HepG2 (cell line): Measurements from ENCODE around the gene VARS1. TPM values are rescaled to one million over a fixed set of nuclear protein-coding genes. Genes with fewer than 3 reads are reported as not detected.
A peak's percentile ranks its signal among the peaks of the same experiment; 100 is the strongest.

ENCODE experiments used
- IRF2 ChIP-seq: IDR thresholded peaks from 2 replicates; pipeline ENCODE4 v1.6.1; 2018; ENCODE audit warnings: missing genetic modification reagents, missing compliant biosample characterization
- ISL2 ChIP-seq: sonication (generic); formaldehyde crosslinking; IDR thresholded peaks from 2 replicates; pipeline ENCODE4 v1.5.0; 2020; ENCODE audit warnings: missing genetic modification reagents
- KDM2A ChIP-seq: sonication (generic); formaldehyde crosslinking; IDR thresholded peaks from 2 replicates; pipeline ENCODE4 v1.4.0; 2020; ENCODE audit warnings: low read depth, missing genetic modification reagents, borderline replicate concordance
- MTA1 ChIP-seq: sonication (generic); formaldehyde crosslinking; IDR thresholded peaks from 2 replicates; pipeline ENCODE4 v1.4.0; 2020; ENCODE audit warnings: missing genetic modification reagents, mild to moderate bottlenecking, borderline replicate concordance
- MXD4 ChIP-seq: IDR thresholded peaks from 2 replicates; pipeline ENCODE4 v1.6.1; 2016; ENCODE audit warnings: mild to moderate bottlenecking, missing biosample characterization, missing genetic modification reagents
- NR1H2 ChIP-seq: sonication (generic); formaldehyde crosslinking; IDR thresholded peaks from 2 replicates; pipeline ENCODE4 v1.8.1; 2022; ENCODE audit warnings: low read depth, missing genetic modification reagents, borderline replicate concordance
- POLR2G ChIP-seq: fragments of 200-400 bp; formaldehyde crosslinking; IDR thresholded peaks from 2 replicates; pipeline ENCODE4 v1.6.1; 2018; ENCODE audit warnings: mild to moderate bottlenecking, low read depth, low read length, moderate library complexity
- PTBP1 ChIP-seq: fragments of 200-400 bp; formaldehyde crosslinking; IDR thresholded peaks from 2 replicates; pipeline ENCODE4 v1.6.1; 2018; ENCODE audit warnings: low read length, low read depth; ENCODE audit not compliant: poor library complexity, severe bottlenecking
- SALL1 ChIP-seq: sonication (generic); formaldehyde crosslinking; IDR thresholded peaks from 2 replicates; pipeline ENCODE4 v1.8.0; 2022; ENCODE audit warnings: mild to moderate bottlenecking, missing genetic modification reagents
- SAP130 ChIP-seq: IDR thresholded peaks from 2 replicates; pipeline ENCODE4 v1.6.1; 2016; ENCODE audit warnings: low read depth
- SMAD3 ChIP-seq: sonication (generic); formaldehyde crosslinking; IDR thresholded peaks from 2 replicates; pipeline ENCODE4 v1.4.0; 2020; ENCODE audit warnings: missing genetic modification reagents
- SPEN ChIP-seq: sonication (generic); formaldehyde crosslinking; IDR thresholded peaks from 2 replicates; pipeline ENCODE4 v1.5.1; 2020; ENCODE audit warnings: low read depth, mild to moderate bottlenecking, missing genetic modification reagents
- TSC22D2 ChIP-seq: sonication (generic); formaldehyde crosslinking; IDR thresholded peaks from 2 replicates; pipeline ENCODE4 v1.5.1; 2020; ENCODE audit warnings: missing genetic modification reagents, mild to moderate bottlenecking, borderline replicate concordance
- ZBTB7B ChIP-seq: sonication (generic); formaldehyde crosslinking; IDR thresholded peaks from 2 replicates; pipeline ENCODE4 v1.4.0; 2020; ENCODE audit warnings: missing genetic modification reagents
- ZNF577 ChIP-seq: sonication (generic); formaldehyde crosslinking; IDR thresholded peaks from 2 replicates; pipeline ENCODE4 v1.4.0; 2020; ENCODE audit warnings: mild to moderate bottlenecking, low read depth, missing genetic modification reagents, borderline replicate concordance
- ZNF788 ChIP-seq: sonication (generic); formaldehyde crosslinking; IDR thresholded peaks from 2 replicates; pipeline ENCODE4 v1.5.0; 2020; ENCODE audit warnings: mild to moderate bottlenecking, missing genetic modification reagents, borderline replicate concordance
- polyA plus RNA-seq, 8 experiments: library from polyadenylated mRNA; depleted of rRNA in 3 of 8; stranded (reverse) in 7 of 8; unstranded in 1 of 8; fragments of >200 nt; fragmentation: Illumina TruSeq in 4 of 8; extraction: Trizol in 4 of 8; gene quantifications; 2 replicates each; pipeline versions ENCODE4 v1.2.1 to v1.2.3, GENCODE V29; 2011 to 2016; ENCODE audit warnings: low read depth in 4 of 8, missing spikeins in 1 of 8, mixed read lengths in 1 of 8; ENCODE audit not compliant: insufficient read depth in 1 of 8
- total RNA-seq, 5 experiments: library from RNA; depleted of rRNA; stranded (reverse); fragments of >200 nt; fragmentation: Illumina TruSeq; extraction: Trizol; gene quantifications; 2 replicates each; pipeline ENCODE4 v1.2.3, GENCODE V29; 2016; ENCODE audit warnings: low read depth in 1 of 5
- TF ChIP-seq, protein P1 (sequence below): IDR thresholded peaks from 2 replicates; pipeline ENCODE4 v1.4.0; 2020; ENCODE audit warnings: mild to moderate bottlenecking, missing genetic modification reagents
- TF ChIP-seq, protein P2 (sequence below): sonication (generic); formaldehyde crosslinking; IDR thresholded peaks from 2 replicates; pipeline ENCODE4 v1.9.0; 2021; ENCODE audit warnings: missing genetic modification reagents, borderline replicate concordance
- TF ChIP-seq, protein P3 (sequence below): sonication (generic); formaldehyde crosslinking; IDR thresholded peaks from 2 replicates; pipeline ENCODE4 v1.4.0; 2020; ENCODE audit warnings: low read depth, mild to moderate bottlenecking, missing genetic modification reagents
- TF ChIP-seq, protein P4 (sequence below): sonication (generic); formaldehyde crosslinking; IDR thresholded peaks from 2 replicates; pipeline ENCODE4 v1.4.0; 2020; ENCODE audit warnings: missing genetic modification reagents

The VARS1 gene
- total and polyA plus RNA-seq, 2 of the 13 experiments (the other 11 are each of a cell fraction or from before 2014, with no cell fraction given), result 14.7 to 56.1 TPM

DNA sequence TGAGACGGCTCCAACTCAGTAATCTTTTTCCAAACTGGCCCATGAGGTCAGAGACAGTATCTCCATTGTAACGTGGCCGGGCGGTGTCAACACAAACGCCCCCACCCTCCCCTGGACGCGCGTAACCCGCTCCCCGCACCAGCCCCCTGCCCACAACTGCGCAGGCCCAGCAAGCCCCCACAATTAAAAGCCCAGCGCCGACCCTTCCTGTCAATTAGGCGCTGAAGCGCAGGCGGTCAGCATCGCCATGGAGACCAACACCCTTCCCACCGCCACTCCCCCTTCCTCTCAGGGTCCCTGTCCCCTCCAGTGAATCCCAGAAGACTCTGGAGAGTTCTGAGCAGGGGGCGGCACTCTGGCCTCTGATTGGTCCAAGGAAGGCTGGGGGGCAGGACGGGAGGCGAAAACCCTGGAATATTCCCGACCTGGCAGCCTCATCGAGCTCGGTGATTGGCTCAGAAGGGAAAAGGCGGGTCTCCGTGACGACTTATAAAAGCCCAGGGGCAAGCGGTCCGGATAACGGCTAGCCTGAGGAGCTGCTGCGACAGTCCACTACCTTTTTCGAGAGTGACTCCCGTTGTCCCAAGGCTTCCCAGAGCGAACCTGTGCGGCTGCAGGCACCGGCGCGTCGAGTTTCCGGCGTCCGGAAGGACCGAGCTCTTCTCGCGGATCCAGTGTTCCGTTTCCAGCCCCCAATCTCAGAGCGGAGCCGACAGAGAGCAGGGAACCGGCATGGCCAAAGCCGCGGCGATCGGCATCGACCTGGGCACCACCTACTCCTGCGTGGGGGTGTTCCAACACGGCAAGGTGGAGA is 19.7 kb upstream of the VARS1 start, which contains the start of the genes HSPA1A and HSPA1L (continued):
- TF ChIP-seq, protein P1, sequence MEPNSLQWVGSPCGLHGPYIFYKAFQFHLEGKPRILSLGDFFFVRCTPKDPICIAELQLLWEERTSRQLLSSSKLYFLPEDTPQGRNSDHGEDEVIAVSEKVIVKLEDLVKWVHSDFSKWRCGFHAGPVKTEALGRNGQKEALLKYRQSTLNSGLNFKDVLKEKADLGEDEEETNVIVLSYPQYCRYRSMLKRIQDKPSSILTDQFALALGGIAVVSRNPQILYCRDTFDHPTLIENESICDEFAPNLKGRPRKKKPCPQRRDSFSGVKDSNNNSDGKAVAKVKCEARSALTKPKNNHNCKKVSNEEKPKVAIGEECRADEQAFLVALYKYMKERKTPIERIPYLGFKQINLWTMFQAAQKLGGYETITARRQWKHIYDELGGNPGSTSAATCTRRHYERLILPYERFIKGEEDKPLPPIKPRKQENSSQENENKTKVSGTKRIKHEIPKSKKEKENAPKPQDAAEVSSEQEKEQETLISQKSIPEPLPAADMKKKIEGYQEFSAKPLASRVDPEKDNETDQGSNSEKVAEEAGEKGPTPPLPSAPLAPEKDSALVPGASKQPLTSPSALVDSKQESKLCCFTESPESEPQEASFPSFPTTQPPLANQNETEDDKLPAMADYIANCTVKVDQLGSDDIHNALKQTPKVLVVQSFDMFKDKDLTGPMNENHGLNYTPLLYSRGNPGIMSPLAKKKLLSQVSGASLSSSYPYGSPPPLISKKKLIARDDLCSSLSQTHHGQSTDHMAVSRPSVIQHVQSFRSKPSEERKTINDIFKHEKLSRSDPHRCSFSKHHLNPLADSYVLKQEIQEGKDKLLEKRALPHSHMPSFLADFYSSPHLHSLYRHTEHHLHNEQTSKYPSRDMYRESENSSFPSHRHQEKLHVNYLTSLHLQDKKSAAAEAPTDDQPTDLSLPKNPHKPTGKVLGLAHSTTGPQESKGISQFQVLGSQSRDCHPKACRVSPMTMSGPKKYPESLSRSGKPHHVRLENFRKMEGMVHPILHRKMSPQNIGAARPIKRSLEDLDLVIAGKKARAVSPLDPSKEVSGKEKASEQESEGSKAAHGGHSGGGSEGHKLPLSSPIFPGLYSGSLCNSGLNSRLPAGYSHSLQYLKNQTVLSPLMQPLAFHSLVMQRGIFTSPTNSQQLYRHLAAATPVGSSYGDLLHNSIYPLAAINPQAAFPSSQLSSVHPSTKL (CRISPR knock-in tag), result peak; percentile 38; the same call in 1 of the 2 replicates
- TF ChIP-seq SMAD3 (CRISPR knock-in tag), result peak; percentile 67; the same call in 1 of the 2 replicates
- TF ChIP-seq, protein P2, sequence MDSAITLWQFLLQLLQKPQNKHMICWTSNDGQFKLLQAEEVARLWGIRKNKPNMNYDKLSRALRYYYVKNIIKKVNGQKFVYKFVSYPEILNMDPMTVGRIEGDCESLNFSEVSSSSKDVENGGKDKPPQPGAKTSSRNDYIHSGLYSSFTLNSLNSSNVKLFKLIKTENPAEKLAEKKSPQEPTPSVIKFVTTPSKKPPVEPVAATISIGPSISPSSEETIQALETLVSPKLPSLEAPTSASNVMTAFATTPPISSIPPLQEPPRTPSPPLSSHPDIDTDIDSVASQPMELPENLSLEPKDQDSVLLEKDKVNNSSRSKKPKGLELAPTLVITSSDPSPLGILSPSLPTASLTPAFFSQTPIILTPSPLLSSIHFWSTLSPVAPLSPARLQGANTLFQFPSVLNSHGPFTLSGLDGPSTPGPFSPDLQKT, result 0 out of 2 replicates have a peak, but pooled peaks have one; percentile 15
- TF ChIP-seq ZBTB7B (CRISPR knock-in tag), result peak; percentile 40; the same call in 1 of the 2 replicates
- no peak for TF ChIP-seq NR1H2 (CRISPR knock-in tag)
- TF ChIP-seq PTBP1, result no peak
- peak; percentile 68 for TF ChIP-seq SAP130
- TF ChIP-seq, protein P3, sequence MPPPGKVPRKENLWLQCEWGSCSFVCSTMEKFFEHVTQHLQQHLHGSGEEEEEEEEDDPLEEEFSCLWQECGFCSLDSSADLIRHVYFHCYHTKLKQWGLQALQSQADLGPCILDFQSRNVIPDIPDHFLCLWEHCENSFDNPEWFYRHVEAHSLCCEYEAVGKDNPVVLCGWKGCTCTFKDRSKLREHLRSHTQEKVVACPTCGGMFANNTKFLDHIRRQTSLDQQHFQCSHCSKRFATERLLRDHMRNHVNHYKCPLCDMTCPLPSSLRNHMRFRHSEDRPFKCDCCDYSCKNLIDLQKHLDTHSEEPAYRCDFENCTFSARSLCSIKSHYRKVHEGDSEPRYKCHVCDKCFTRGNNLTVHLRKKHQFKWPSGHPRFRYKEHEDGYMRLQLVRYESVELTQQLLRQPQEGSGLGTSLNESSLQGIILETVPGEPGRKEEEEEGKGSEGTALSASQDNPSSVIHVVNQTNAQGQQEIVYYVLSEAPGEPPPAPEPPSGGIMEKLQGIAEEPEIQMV (CRISPR knock-in tag), result 0 out of 2 replicates have a peak, but pooled peaks have one; percentile 44
- peak; percentile 64; the same call in 1 of the 2 replicates for TF ChIP-seq IRF2 (CRISPR knock-in tag)
- TF ChIP-seq ISL2 (CRISPR knock-in tag), result peak; percentile 19; the same call in 1 of the 2 replicates
- TF ChIP-seq, protein P4, sequence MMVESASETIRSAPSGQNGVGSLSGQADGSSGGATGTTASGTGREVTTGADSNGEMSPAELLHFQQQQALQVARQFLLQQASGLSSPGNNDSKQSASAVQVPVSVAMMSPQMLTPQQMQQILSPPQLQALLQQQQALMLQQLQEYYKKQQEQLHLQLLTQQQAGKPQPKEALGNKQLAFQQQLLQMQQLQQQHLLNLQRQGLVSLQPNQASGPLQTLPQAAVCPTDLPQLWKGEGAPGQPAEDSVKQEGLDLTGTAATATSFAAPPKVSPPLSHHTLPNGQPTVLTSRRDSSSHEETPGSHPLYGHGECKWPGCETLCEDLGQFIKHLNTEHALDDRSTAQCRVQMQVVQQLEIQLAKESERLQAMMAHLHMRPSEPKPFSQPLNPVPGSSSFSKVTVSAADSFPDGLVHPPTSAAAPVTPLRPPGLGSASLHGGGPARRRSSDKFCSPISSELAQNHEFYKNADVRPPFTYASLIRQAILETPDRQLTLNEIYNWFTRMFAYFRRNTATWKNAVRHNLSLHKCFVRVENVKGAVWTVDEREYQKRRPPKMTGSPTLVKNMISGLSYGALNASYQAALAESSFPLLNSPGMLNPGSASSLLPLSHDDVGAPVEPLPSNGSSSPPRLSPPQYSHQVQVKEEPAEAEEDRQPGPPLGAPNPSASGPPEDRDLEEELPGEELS (CRISPR knock-in tag), result no peak
- peak; percentile 49; the same call in 1 of the 2 replicates for TF ChIP-seq KDM2A
- TF ChIP-seq ZNF788 (CRISPR knock-in tag), result peak; percentile 40; the same call in 1 of the 2 replicates
- TF ChIP-seq ZNF577 (CRISPR knock-in tag), result no peak
- TF ChIP-seq SALL1 (CRISPR knock-in tag), result peak; percentile 66
- TF ChIP-seq MXD4, result peak; percentile 86
- TF ChIP-seq TSC22D2 (CRISPR knock-in tag), result peak; percentile 40; the same call in 1 of the 2 replicates
- peak; percentile 99 for TF ChIP-seq POLR2G
- peak; percentile 66 for TF ChIP-seq SPEN (CRISPR knock-in tag)
- no peak for TF ChIP-seq MTA1 (CRISPR knock-in tag)
